HG03025 (cell line): ENCODE results near the gene TLE6.
"Not testable (repeated sequence)": the region's sequence is repeated elsewhere in the genome, so short reads cannot be mapped to it uniquely, and the experiment has no call there.

ENCODE experiments used
- ATAC-seq: cut with Tn5 transposase; IDR thresholded peaks from one replicate; pipeline ENCODE4 v1.9.1; 2021; ENCODE audit warnings: mild to moderate bottlenecking, moderate library complexity; ENCODE audit not compliant: unreplicated experiment, low FRiP score

Gene TLE6

GRCh38 chr19:2973229-2973628, 4.1 kb upstream of the TLE6 start:
- ATAC-seq = no peak

- ATAC-seq = no peak
These were observed 2.9 kb upstream of the TLE6 start for GRCh38 chr19:2974342-2975041.

GRCh38 chr19:2976609-2977000, 759 bp upstream of the TLE6 start:
- no peak for ATAC-seq

- ATAC-seq = no peak
These were observed 378 bp downstream of the TLE6 start for GRCh38 chr19:2977746-2978138.

- no peak for ATAC-seq
These were observed 903 bp downstream of the TLE6 start for GRCh38 chr19:2978166-2978767.

GRCh38 chr19:2978772-2979171, 1.4 kb downstream of the TLE6 start:
- no peak for ATAC-seq

GRCh38 chr19:2981898-2982297, 4.5 kb downstream of the TLE6 start:
- no peak for ATAC-seq

GRCh38 chr19:2982561-2982960, 5.2 kb downstream of the TLE6 start:
- no peak for ATAC-seq

GRCh38 chr19:2982983-2983350, 5.6 kb downstream of the TLE6 start:
- no peak for ATAC-seq

GRCh38 chr19:2983351-2984214, 6.2 kb downstream of the TLE6 start:
- no peak for ATAC-seq

GRCh38 chr19:2984215-2984528, 6.8 kb downstream of the TLE6 start:
- no peak for ATAC-seq

GRCh38 chr19:2986951-2987524, 9.7 kb downstream of the TLE6 start:
- ATAC-seq = no peak

GRCh38 chr19:2987797-2988196, 10.4 kb downstream of the TLE6 start:
- no peak for ATAC-seq

- no peak for ATAC-seq
These were observed 11.2 kb downstream of the TLE6 start for GRCh38 chr19:2988568-2988967.

GRCh38 chr19:2989236-2989946, 12.0 kb downstream of the TLE6 start:
- no peak for ATAC-seq

GRCh38 chr19:2992333-2992732, 15.0 kb downstream of the TLE6 start:
- ATAC-seq = not testable (repeated sequence)

- ATAC-seq = no peak
These were observed 15.6 kb downstream of the TLE6 start for GRCh38 chr19:2992958-2993357.

GRCh38 chr19:2993579-2993978, 16.2 kb downstream of the TLE6 start:
- ATAC-seq = no peak

GRCh38 chr19:2994588-2995131, 17.3 kb downstream of the TLE6 start:
- no peak for ATAC-seq

GRCh38 chr19:2997720-2998119, 20.4 kb downstream of the TLE6 start:
- ATAC-seq = no peak

GRCh38 chr19:2998642-2999041, 21.3 kb downstream of the TLE6 start:
- no peak for ATAC-seq
